Measurements from ENCODE around the gene C20orf173.
"Not testable (repeated sequence)": the region's sequence is repeated elsewhere in the genome, so short reads cannot be mapped to it uniquely, and the experiment has no call there.

The C20orf173 gene

GRCh38 chr20:35544941-35545340 lies 15.5 kb upstream of the C20orf173 start:
- not testable (repeated sequence) for DNase-seq

GRCh38 chr20:35544436-35544835 lies 15.0 kb upstream of the C20orf173 start:
- DNase-seq = no peak

DNA sequence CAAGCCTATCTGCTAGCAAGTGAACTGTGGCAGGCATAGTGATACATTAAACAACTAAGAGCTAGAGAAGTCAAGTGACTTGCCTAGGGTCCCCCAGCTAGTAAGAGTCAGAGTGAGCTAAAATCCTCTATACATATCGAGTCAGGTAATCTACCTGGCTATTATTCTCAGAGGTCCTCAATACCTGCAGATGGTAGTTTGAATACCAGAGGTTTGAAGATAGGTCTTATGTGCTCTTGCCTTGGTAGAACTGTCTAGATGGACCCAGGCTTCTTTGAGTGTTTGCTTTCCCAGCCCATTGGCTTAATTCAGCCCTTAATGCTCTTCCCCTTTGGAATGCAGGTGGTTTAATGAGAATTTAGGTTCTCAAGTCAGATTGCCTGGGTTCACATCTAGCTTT lies 13.5 kb upstream of the C20orf173 start:
- no peak for DNase-seq

DNA sequence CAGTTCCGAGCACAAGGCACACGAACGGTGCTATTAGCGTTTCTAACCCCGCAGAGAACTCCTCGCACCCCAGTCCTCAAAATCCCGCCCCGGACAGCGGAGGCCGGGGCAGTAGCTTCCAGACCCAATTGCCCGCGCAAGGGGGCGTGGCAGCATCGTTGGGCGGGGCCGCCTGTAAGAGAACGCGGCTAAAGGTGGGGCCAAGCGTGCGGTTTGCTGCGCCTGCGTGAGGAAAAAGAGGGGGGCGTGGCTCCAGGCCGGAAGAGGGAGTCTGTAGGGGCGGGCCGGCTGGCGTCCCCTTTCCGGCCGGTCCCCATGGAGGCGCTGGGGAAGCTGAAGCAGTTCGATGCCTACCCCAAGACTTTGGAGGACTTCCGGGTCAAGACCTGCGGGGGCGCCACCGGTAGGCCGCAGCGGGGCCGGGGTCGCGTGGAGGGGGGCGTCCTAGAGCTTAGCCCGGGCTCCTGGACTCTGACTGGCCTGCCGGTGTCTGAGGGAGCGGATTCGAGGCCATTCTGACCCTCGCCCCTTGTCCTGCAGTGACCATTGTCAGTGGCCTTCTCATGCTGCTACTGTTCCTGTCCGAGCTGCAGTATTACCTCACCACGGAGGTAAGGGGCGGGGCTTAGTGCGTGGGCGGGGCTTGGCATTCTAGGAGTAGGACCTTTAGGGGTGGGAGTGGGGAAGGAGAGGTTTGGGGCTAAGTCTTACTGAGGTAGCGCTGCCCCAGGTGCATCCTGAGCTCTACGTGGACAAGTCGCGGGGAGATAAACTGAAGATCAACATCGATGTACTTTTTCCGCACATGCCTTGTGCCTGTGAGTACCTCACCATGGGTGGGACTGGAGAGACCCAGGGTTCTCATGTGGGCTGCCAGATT lies 12.6 kb upstream of the C20orf173 start, which contains the start of gene ERGIC3:
TSS of gene ERGIC3 (plus strand) at position 296 of the 880 bp plus-strand sequence. CDS start at position 316, 20 bp downstream.
- peak; percentile 98 for DNase-seq

DNA sequence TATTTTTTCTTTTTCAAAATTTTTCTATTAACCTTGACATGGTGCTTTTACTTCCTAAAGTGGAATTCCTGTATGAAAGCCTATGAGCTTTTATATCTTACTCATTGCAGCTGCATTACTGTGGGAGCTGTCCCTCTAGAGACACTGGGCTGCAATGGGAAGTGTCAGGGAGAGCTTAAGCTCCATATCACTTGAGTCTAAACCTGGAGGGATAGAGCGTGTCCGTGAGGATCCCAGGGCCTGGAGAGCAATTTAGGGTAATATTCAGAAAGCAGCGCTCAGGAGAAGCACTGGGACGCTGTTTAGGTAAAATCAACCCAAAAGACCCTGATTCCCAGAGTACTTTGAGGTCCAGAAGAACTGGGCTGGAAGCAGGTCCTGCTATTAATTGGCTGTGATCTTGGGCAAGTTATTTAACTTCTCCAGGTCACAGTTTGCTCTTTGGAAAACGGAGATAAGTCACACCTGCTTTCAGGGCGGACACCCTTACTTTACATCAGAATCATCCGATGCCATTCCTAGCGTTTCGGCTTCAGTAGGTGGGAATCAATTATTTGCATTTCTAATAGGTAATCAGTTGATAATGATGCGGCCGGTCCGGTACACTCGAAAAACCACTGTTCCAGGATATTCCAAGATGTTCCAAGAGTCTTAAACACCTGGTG lies 11.8 kb upstream of the C20orf173 start:
- no peak for DNase-seq

- peak; percentile 51 for DNase-seq
Observed at GRCh38 chr20:35539756-35540212, 10.3 kb upstream of the C20orf173 start.

- DNase-seq = no peak
Observed at GRCh38 chr20:35527122-35527769, 2.2 kb downstream of the C20orf173 start.

- no peak for DNase-seq
Observed at GRCh38 chr20:35525639-35526038, 3.8 kb downstream of the C20orf173 start.

DNA sequence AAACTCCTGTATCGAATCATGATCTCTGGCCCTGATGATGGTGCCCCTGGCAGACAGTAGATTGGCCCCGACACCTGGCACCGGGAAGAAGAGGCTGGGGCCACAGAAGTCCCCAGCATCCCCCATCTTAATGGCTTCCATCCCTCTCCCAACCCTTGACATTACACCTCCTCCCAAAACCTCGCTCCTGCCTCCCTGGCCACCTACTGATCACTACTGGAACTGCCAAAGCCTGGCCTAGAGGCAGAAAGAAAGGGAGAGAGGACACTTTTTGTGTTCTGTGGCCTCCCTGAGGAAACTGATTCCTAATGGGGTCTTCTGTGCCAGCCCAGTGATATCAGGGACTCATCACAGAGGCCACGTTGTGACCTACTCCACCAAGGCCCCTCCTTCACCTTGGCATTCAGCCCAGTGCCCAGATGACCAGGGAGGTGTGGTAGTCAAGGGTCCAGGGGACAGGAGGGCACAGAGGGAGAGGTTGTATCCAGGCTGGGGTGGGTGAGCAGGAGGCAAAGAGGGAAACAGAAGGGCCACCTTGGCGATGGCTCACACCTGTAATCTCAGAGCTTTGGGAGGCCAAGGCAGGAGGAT lies 6.1 kb downstream of the C20orf173 start:
- DNase-seq = peak; percentile 39

- DNase-seq = no peak
Observed at GRCh38 chr20:35518955-35519354, 10.5 kb downstream of the C20orf173 start.

DNA sequence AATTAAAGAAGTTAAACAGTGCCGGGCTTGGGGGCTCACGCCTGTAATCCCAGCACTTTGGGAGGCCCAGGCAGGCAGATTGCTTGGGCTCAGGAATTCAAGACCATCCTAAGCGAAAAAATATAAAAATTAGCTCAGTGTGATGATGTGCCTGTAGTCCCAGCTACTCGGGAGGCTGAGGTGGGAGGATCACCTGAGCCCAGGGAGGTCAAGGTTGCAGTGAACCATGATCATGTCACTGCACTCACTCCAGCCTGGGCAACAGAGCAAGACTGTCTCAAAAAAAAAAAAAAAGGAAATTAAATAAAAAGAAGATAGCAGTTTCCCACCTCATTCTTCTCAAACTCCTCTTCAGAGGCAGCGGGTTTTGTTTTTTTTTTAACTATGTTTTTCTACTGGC lies 11.7 kb downstream of the C20orf173 start:
- DNase-seq = not testable (repeated sequence)

DNA sequence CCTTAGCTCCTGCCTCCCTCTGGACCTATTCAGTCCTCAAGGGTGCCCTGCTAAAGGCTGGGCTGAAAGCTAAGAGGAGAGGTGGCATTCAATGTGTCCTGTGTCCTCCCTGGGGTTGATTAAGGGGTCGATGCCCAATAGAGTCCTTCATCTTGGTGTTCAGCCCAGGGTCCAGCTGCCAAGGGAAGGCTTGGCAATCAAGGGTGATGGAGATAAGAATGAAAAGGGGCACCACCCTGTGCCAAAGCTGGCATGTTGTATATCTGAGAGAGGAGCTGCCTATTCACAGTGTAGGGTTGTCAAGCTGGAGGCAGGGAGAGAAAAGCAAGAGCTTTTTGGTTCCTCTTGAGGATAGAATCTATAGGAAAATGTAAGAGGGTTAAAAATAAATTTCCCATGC lies 12.3 kb downstream of the C20orf173 start:
- DNase-seq = no peak

DNA sequence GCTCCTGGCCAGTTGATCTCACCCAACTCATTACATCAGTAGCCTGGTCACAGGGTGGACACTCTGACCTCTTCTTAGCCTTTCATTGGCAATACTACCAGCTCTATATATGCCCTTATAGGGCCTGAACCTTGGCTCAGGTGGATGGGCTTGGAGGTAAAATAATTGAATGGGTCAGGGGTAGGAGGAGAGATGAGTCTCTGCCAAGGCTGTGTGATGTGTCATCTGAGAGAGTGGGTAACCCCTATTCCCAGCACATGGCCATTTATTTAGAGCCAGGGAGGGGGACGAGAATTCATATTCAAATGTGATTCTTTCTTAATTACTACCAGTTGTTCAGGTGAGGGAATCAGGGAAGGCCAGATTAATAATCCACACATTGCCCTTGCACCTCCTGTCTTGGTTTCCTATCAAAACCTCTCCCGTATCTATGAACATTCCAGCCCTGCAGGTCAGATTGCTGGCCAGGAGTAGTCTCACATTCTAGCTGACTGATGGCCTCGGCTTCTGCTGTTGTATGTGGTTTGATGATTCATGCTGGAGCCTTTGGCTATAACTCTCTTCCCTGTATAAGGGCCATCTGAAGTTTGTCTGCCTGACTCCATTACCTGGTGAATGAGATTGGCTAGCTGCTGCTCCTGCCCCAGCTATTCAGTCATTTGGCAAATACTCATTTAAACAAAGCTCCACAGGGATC lies 13.4 kb downstream of the C20orf173 start:
- no peak for DNase-seq

DNA sequence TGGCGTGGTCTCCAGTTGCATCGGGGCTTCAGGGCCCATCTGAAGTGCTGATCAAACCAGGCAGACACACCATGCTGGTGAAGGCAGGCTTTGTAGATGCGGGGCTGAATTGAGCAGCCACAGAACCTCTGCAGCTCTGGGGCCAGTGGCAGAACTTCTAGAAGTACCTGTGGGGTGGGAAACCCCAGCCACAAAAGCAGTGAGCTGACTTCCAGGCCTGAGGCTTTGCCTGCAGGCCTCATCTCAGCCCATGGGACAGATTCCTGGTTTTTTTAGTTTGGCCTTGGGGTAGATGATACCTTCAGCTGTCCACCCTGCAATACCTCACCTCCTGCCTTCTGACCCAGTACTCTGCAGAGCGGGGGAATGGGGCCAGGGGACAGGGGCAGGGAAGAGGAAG lies 14.1 kb downstream of the C20orf173 start:
- DNase-seq = no peak

DNA sequence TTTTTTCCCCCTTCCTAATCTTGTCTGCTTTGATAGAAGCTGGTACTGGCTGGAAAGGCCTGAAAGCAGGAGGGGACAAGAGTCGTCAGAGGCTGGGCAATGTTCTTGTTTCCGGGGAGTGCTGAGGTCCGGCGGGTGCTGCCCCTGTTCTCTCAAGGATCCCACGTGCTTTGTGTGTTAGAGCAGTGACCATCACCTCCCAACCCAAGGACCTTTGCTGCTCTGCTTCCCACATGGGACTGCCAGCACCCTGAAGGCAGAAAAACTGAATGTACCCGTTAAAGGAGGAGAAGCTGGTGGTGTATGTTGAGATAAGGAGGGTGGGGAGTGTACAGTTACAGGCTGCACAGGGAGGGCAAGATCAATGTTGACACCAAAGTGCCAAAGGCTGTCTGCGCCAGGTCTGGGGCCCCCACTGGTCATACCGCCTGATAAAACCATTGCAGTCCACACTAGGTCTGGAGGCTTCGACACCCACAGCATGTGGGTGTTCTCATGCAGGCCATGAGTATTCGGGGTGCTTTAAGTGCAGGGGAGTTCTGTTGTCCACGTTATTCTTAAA lies 15.0 kb downstream of the C20orf173 start:
- DNase-seq = no peak

DNA sequence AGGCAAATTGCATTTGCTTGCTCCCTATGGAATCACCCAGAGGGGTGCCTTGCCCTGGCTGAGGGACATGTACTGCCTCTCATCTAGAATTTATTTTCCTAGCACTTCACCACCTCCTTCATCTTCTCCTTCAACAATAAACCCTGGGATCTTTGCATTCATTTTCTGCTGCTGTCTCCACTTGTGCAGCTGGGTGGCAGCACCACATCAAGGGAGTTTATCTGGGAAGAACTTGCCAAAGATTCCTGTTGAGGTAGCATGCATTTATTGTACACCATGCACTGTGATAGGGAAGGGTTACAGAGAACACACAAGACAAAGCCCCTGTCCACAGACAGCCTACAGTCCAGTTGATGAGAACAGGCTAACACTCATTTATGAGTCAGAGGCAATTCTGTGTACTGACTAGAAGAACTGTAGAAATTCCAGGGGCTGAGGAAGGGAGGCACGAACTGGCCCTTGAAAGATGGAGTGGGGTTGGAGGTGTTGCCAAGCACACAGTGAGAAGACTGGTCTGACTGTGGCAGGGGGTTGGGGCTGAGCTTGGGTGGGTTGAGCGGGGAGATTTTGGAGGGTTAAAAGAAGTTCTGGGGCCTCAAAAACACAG lies 17.5 kb downstream of the C20orf173 start:
- DNase-seq = no peak

DNA sequence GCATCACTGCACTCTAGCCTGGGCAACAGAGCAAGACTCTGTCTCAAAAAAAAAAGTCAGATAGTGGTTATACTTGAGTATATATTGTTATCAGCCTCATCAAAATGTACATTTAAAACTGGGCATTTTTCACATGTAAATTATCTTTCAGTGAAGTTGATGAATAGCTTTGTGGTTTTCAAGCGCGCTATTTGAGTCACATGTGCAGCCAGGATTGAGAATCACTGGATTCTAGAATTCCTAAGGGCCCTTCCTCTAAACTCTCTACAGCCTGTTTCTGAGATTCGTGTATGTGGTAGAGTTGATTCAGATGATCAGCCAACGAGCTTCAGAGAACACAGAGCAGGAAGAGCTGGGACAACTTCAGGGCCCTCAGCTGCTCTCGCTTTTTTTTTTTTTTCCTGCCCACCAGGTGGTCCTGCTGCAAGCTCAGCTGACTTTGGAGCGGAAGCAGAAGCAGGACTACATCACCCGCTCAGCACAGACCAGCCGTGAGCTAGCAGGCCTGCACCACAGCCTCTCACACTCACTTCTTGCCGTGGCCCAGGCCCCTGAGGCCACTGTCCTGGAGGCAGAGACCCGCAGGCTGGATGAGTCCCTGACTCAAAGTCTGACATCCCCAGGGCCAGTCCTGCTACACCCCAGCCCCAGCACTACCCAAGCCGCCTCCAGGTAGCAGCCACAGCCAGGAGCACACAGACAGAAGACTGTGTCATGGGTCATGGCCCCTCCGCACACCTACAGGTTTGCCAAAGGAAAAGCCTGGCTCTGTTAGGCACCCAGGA lies 18.3 kb downstream of the C20orf173 start:
- no peak for DNase-seq

GRCh38 chr20:35508493-35509218 lies 20.8 kb downstream of the C20orf173 start:
- DNase-seq = no peak

- peak; percentile 27 for DNase-seq
Observed at GRCh38 chr20:35506872-35507638, 22.4 kb downstream of the C20orf173 start.

All from activated CD4-positive, alpha-beta T cell treated with anti-CD3 and anti-CD28 coated beads, Interleukin-2, Interleukin-6, amounts not matched to agents 100 ng/mL and 50 ng/mL, durations not matched to agents 16 hours and 8 hours (primary cell).